Endothelial cell of umbilical vein (primary cell): ENCODE results near the gene FOCAD.

ENCODE experiments used
- EZH2 ChIP-seq: IDR thresholded peaks from 2 replicates; pipeline ENCODE4 v1.6.1; 2012; ENCODE audit warnings: borderline replicate concordance, low read depth, mild to moderate bottlenecking, moderate library complexity, low read length, inconsistent platforms; ENCODE audit not compliant: severe bottlenecking
- FOS ChIP-seq: IDR thresholded peaks from 2 replicates; pipeline ENCODE4 v1.6.1; 2011; ENCODE audit warnings: mild to moderate bottlenecking, low read length, moderate library complexity, borderline replicate concordance; ENCODE audit not compliant: insufficient read depth
- GATA2 ChIP-seq: IDR thresholded peaks from 2 replicates; pipeline ENCODE4 v1.7.0; 2011; ENCODE audit warnings: low read depth, mild to moderate bottlenecking, moderate library complexity, mixed read lengths, low read length; ENCODE audit not compliant: insufficient read length, insufficient read depth
- JUN ChIP-seq: IDR thresholded peaks from 2 replicates; pipeline ENCODE4 v1.6.1; 2011; ENCODE audit warnings: borderline replicate concordance, low read depth; ENCODE audit not compliant: insufficient read length, insufficient read depth
- POLR2A ChIP-seq: IDR thresholded peaks from 2 replicates; pipeline ENCODE4 v1.6.1; 2012; ENCODE audit warnings: low read depth, mild to moderate bottlenecking, control low read depth, low read length
- POLR2AphosphoS5 ChIP-seq: IDR thresholded peaks from 2 replicates; pipeline ENCODE4 v1.6.1; 2012; ENCODE audit warnings: low read depth, mild to moderate bottlenecking, control low read depth, low read length, moderate library complexity; ENCODE audit not compliant: insufficient read depth
- TF ChIP-seq, protein P1 (sequence below), 2 donors: IDR thresholded peaks; 1 replicate in 1 of 2; 2 replicates in 1 of 2; pipeline ENCODE4 v1.5.1; 2011; ENCODE audit warnings: low read length in 2 of 2, mild to moderate bottlenecking in 2 of 2, moderate library complexity in 2 of 2, control low read depth in 1 of 2, inconsistent platforms in 1 of 2, low read depth in 1 of 2; ENCODE audit not compliant: insufficient read depth in 1 of 2; ENCODE audit errors: extremely low read depth in 1 of 2
- TF ChIP-seq, protein P2 (sequence below): IDR thresholded peaks from 2 replicates; pipeline ENCODE4 v1.6.1; 2011; ENCODE audit not compliant: insufficient read depth, insufficient read length

DNA sequence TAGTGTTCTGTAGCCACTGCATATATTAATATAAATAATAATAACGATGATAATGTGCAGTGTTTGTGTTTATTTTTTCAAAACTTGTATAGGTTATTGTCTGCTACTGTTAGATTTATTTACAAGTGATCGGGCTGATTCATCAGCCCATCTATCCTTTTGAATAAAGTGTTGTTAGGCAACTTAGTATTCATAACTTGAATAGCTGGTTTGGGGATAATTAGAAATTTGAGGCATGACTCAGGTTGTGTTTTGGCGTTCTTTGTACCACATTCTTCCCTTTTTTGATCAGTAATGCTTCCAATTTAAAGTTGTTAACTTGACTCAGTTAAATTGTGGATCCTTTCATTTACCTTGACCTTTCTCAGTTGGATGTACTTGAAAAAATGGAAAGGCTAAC lies 69.7 kb downstream of the FOCAD start:
- no peak for TF ChIP-seq EZH2
- TF ChIP-seq, protein P1, sequence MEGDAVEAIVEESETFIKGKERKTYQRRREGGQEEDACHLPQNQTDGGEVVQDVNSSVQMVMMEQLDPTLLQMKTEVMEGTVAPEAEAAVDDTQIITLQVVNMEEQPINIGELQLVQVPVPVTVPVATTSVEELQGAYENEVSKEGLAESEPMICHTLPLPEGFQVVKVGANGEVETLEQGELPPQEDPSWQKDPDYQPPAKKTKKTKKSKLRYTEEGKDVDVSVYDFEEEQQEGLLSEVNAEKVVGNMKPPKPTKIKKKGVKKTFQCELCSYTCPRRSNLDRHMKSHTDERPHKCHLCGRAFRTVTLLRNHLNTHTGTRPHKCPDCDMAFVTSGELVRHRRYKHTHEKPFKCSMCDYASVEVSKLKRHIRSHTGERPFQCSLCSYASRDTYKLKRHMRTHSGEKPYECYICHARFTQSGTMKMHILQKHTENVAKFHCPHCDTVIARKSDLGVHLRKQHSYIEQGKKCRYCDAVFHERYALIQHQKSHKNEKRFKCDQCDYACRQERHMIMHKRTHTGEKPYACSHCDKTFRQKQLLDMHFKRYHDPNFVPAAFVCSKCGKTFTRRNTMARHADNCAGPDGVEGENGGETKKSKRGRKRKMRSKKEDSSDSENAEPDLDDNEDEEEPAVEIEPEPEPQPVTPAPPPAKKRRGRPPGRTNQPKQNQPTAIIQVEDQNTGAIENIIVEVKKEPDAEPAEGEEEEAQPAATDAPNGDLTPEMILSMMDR (IDR thresholded peaks at IDR 0.05; ENCODE audit: extremely low read depth in 1 of 2, insufficient read depth in 1 of 2, low read depth in 1 of 2, low read length in 2 of 2), result no peak
- no peak for TF ChIP-seq POLR2AphosphoS5
- TF ChIP-seq POLR2A, result no peak
- TF ChIP-seq, protein P2, sequence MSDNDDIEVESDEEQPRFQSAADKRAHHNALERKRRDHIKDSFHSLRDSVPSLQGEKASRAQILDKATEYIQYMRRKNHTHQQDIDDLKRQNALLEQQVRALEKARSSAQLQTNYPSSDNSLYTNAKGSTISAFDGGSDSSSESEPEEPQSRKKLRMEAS, result no peak
- TF ChIP-seq JUN, result no peak
- no peak for TF ChIP-seq GATA2
- no peak for TF ChIP-seq FOS
